HFFc6 (cell line): Measurements from ENCODE around the gene ANKS1A. TPM values are rescaled to one million over a fixed set of nuclear protein-coding genes. Genes with fewer than 3 reads are reported as not detected.

ENCODE experiments used
- DNase-seq: peaks from one replicate; pipeline ENCODE4 v3.0.0-alpha.2; 2018
- H3K27ac Mint-ChIP-seq: 2 replicates; pipeline ENCODE4 v1.8.0; 2020; ENCODE audit warnings: mild to moderate bottlenecking, mixed read lengths
- H3K27me3 Mint-ChIP-seq: 2 replicates; pipeline ENCODE4 v1.8.0; 2021; ENCODE audit warnings: mild to moderate bottlenecking, moderate library complexity, mixed read lengths; ENCODE audit not compliant: insufficient read depth
- H3K36me3 Mint-ChIP-seq: 2 replicates; pipeline ENCODE4 v1.8.0; 2021; ENCODE audit warnings: low read depth, mixed read lengths
- H3K4me1 Mint-ChIP-seq: 2 replicates; pipeline ENCODE4 v1.8.0; 2020; ENCODE audit warnings: low read depth, mixed read lengths
- H3K4me3 Mint-ChIP-seq: 2 replicates; pipeline ENCODE4 v1.8.0; 2020; ENCODE audit warnings: mild to moderate bottlenecking, moderate library complexity, mixed read lengths
- H3K9me3 Mint-ChIP-seq: 2 replicates; pipeline ENCODE4 v1.8.0; 2020; ENCODE audit warnings: mild to moderate bottlenecking, mixed read lengths
- CTCF ChIP-seq: fragments of 200-600 bp; sonication (generic); IDR thresholded peaks from 2 replicates; pipeline ENCODE4 v1.5.0; 2021; ENCODE audit warnings: antibody characterized with exemption, mild to moderate bottlenecking
- total RNA-seq, 6 experiments: library from RNA; stranded (reverse); fragmentation: NEBNext Ultra II Directional; extraction: Animal tissue kit (Norgen Biotek cat#: 25700); gene quantifications; 2 replicates in 1 of 6; 3 replicates in 5 of 6; pipeline ENCODE4 v1.2.3, GENCODE V29; 2021

ANKS1A gene
- total RNA-seq, 6 experiments from 2014 or later, result 11.6 to 13.5 (median 13.1) TPM

DNA sequence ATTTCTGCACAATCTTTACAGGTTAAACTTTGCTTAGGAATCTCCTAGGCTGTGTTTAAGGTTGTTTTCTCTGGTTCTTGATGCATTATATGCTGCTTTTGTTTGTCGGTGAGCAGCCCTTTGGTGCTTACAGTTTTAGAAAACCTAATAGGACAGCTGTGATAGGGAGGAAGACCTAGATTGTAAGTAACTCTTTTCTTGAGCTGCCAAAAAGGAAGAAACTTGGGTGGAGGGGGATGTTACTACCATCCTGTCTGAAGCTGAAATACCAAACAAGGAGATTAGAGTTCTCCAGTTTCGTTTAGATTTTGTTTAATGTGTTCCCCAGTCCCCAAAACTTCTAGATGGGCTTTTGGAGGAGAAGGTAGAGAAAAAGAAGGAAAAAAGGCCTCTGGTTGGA is 72.0 kb downstream of the ANKS1A start:
- peaks cover 20% of the 10 kb centered on the region for H3K4me1 Mint-ChIP-seq
- H3K36me3 Mint-ChIP-seq, result no peaks in the 10 kb centered on the region
- no peak overlapping the region for H3K4me3 Mint-ChIP-seq
- H3K9me3 Mint-ChIP-seq, result no peaks in the 10 kb centered on the region
- no peak for DNase-seq
- no peaks in the 10 kb centered on the region; the same call in 1 of the 2 replicates for H3K27me3 Mint-ChIP-seq
- H3K27ac Mint-ChIP-seq, result no peak overlapping the region
- no peak for TF ChIP-seq CTCF

GRCh38 chr6:34961574-34961973 is 72.5 kb downstream of the ANKS1A start:
- H3K36me3 Mint-ChIP-seq, result no peaks in the 10 kb centered on the region
- no peaks in the 10 kb centered on the region for H3K9me3 Mint-ChIP-seq
- TF ChIP-seq CTCF, result no peak
- no peak for DNase-seq
- H3K27ac Mint-ChIP-seq, result no peak overlapping the region
- H3K4me1 Mint-ChIP-seq, result peaks cover 20% of the 10 kb centered on the region
- no peaks in the 10 kb centered on the region; the same call in 1 of the 2 replicates for H3K27me3 Mint-ChIP-seq
- H3K4me3 Mint-ChIP-seq, result no peak overlapping the region

GRCh38 chr6:34964564-34964963 is 75.5 kb downstream of the ANKS1A start:
- H3K27ac Mint-ChIP-seq, result peak overlapping the region; percentile 1; the same call in 1 of the 2 replicates
- no peaks in the 10 kb centered on the region for H3K27me3 Mint-ChIP-seq
- no peaks in the 10 kb centered on the region for H3K36me3 Mint-ChIP-seq
- DNase-seq, result no peak
- no peak for TF ChIP-seq CTCF
- no peaks in the 10 kb centered on the region for H3K9me3 Mint-ChIP-seq
- H3K4me3 Mint-ChIP-seq, result no peak overlapping the region
- peaks cover 17% of the 10 kb centered on the region for H3K4me1 Mint-ChIP-seq

DNA sequence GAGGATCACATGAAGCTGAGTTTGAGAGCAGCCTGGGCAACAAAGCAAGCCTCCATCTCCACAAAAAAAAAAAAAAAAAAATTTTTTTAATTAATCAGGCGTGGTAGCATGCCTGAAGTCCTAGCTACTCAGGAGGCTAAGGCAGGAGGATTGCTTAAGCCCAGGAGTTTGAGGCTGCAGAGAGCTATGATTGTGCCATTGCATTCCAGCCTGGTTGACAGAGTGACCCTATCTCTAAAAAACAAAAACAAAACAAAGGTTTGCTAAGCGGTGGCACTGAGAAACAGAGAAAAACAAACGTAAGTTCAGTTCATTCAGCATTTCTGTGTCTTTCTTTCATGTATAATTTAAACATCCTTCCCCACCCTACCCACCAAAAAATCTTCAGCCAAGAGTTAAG is 78.4 kb downstream of the ANKS1A start:
- Mint-ChIP-seq H3K36me3 (no peaks in the 10 kb centered on the region), H3K27ac (no peak overlapping the region), H3K27me3 (no peaks in the 10 kb centered on the region; the same call in 1 of the 2 replicates), H3K4me3 (no peak overlapping the region), H3K4me1 (peaks cover 46% of the 10 kb centered on the region), H3K9me3 (no peaks in the 10 kb centered on the region)
- no peak for TF ChIP-seq CTCF
- DNase-seq, result no peak

GRCh38 chr6:34969662-34970265 is 80.7 kb downstream of the ANKS1A start:
- Mint-ChIP-seq H3K27me3 (no peaks in the 10 kb centered on the region; the same call in 1 of the 2 replicates), H3K4me1 (peaks cover 44% of the 10 kb centered on the region), H3K9me3 (no peaks in the 10 kb centered on the region), H3K27ac (peak overlapping the region; percentile 74), H3K4me3 (peak overlapping the region; percentile 56), H3K36me3 (no peaks in the 10 kb centered on the region; the same call in 1 of the 2 replicates)
- DNase-seq, result peak; percentile 38
- TF ChIP-seq CTCF, result no peak
